ENCODE results near the gene IGSF6.

The IGSF6 gene

DNA sequence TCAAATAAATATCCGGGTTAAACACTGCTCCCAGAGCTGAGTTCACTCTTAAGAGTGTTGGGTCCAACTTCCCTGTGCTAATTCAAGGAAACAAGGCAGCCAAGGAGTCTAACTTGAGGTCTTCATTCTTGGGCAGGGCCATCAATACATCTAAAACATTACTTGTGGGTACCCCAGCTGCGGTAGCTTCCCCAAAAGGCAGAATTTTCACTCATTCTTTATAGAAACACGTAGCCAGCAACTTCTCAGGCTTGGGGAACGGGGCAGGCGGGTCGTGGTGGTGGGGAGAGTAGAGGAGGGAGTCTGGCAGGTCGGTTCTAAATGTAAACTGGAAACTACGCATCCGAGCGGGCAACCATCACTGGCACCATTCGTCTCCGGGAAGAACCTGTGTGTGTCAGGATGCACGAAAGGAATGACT lies 53.7 kb downstream of the IGSF6 start:
- DNase-seq: no peak

GRCh38 chr16:21598206-21598605 lies 54.2 kb downstream of the IGSF6 start:
- no peak for DNase-seq

DNA sequence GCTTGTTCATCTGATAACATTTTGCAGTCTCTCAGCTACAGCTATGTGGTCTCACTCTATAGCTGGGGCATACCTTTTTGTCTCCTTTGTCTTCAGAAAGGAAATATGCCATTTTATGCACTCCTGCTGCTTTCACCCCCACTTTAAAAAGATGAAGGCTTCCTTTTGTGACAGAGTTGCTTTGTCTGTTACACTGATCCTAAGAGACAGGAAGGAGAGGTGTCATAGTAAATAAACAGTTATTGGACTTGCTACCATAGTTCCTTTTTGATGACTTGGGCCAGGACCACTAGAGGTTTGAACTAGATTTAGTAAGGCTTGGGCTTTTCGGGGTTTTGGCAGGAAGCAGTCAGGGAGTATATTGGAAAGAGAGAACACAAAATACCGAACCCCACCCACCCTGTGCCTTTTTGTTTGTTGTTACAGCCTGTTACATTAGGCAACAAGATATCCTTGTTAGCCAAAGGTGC lies 54.8 kb downstream of the IGSF6 start:
- no peak for DNase-seq

- DNase-seq: no peak
These were observed 58.7 kb downstream of the IGSF6 start for GRCh38 chr16:21593530-21594289.

DNA sequence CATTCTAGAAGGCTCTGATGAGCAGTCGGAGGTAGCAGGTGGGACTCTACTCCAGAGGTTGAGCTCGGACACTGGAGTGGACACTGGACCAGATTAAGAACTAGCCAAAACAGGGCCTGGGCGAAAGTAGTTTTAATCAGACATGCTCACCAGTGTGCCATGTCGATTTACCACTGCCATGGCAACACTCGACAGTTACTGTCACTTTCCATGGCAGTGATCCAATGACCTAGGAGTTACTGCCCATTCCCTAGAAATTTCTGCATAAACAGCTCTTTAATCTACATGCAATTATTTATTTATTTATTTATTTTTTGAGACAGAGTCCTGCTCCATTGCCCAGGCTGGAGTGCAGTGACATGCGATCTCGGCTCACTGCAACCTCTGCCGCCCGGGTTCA lies 60.2 kb downstream of the IGSF6 start:
- DNase-seq: no peak

GRCh38 chr16:21590796-21591195 lies 61.6 kb downstream of the IGSF6 start:
- no peak for DNase-seq

DNA sequence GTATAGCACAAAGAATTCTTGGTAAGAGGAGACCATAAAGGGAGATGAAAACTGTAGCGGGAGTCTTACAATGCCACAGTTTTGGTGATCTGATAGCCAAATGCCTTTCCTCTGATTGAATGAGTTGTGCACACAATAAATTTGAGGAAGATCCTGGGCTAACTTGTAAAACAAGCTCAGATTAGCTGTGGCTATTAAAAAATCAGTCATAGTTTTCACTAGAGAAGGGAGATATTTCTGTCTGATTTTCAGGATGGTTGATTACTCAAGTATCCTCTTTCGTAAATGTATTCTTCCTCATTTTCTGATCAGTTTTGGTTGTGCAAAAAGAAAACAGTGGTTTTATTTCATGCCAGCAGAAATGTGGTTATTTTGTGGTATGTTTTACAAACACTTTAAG lies 62.1 kb downstream of the IGSF6 start:
- DNase-seq: no peak

DNA sequence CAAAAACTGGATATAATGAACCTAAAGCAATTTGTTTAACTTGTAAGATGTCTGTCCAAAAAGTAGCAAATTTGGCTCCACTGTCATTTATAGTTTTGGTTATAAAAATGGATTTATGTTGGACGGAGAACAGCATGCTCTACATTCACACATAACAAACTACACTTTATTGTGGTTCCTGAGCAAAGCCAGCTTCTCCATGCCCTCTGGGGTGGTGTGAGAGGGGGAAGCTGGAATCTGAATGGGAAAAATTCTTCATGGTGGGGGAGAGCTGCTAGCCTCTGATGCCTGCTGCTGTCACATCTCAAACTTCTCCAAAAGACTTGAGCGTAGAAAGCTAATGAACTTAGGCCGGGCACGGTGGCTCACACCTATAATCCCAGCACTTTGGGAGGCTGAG lies 62.9 kb downstream of the IGSF6 start:
- DNase-seq: no peak
